GM19438 (cell line): Measurements from ENCODE around the gene FERMT2.

Source experiments
- ATAC-seq: cut with Tn5 transposase; IDR thresholded peaks from one replicate; pipeline ENCODE4 v1.9.1; 2021; ENCODE audit warnings: low read depth; ENCODE audit not compliant: unreplicated experiment

The FERMT2 gene

GRCh38 chr14:52906141-52906601, 44.7 kb downstream of the FERMT2 start:
- ATAC-seq: no peak

DNA sequence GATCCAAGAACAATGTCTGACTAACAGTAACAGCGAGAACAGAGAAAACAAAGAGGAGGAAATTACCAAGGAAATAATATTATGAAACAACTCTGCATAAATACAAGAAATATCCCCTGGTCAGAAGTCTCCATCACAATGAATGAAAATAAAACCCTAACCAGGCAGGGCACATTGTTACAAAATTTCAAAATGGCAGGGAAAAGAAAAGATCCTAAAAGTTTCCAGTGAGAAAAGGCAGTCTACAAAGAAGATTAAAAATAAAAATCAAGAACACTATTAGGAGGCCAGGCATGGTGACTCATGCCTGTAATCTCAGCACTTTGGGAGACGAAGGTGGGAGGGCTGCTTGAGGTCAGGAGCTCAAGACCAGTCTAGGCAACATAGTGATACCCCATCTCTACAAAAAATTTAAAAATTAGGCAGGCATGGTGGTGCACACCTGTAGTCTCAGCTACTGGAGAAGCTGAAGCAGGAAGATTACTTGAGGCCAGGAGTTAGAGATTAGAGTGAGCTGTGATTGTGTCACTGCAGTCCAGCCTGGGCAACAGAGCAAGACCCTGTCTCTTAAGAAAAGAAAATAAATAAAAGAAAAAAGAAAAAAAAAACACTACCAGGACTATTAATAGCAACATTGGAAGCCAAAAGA, 47.8 kb downstream of the FERMT2 start:
- ATAC-seq: no peak

DNA sequence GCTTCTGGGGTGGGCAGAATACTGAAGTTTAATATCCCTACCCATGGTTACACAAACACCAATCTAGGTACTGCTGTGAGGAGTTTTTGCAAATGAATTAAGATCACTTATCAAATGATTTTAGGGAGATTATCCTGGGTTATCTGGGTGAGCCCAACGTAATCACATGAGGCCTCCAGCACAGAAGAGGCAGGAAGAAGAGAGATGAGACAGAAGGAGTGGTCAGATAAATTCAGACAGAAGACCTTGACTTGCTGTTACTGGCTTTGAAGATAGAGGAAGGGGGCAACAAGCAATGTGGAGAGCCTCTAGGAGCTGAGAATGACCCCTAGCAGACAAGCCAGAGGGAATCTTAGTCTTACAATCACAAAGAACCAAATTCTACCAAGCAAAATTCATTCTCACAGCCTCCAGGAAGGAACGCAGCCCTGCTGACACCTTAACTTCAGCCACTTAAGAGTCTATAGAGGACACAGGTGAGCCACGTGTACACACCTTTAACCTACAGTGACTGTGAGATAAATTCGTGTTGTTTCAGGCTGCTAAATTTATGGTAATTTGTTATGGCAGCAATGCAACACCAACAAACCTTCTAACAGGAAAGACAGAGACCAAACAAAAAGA, 49.4 kb downstream of the FERMT2 start:
- ATAC-seq: no peak

- no peak for ATAC-seq
These were observed 50.1 kb downstream of the FERMT2 start for GRCh38 chr14:52900731-52901130.

DNA sequence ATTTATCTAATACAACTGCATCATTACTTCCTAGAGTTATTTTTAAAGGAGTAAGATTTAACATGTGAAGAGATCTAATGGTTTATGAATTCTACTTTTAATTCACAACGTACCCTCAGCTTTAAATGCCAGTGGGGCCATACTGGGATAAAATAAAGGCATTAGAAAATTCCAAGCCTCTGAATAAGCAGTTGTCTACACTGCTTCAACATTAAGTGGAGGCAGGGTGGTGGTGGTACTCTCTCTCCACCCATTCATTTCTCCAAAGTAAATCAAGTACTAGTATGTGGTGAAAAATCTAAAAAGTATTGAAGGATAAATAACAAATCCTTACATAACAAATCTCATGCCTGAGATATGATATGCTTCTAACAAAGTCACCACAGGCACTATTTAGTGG, 52.4 kb downstream of the FERMT2 start:
- ATAC-seq: no peak

DNA sequence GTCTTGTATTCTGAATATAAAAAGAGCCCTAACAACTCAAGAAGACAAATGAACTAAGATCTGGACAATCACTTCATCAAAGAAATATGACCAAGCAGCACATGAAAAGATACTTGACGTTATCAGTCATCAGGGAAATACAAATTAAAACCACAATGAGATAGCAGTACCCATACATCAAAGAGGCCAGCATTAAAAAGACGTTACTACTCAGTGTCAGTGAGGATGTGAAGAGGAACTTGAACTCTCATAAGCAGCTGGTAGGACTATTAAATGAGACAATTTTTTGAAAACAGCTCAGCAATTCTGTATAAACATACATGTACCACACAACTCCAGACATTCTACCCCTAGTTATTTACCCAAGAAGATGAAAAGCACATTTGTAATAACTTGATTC, 55.9 kb downstream of the FERMT2 start:
- ATAC-seq: no peak

DNA sequence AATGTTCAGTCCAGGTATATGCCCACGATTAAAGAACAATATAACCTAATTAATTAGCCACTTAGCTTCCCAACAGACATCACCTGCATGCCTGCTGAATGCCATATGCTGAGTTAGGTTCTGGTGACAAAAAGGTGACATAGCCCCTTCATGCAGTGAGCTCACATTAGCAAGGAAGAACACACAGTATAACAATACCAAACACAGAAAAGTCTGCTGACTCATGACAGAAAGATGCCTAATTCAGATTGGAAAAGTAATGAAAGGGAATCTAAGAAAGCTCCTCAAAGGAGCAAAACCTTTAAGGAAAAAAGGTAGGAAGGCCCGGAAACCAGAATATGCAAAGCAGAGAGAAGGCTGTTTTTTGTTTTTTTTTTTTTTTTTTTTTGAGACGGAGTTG, 59.0 kb downstream of the FERMT2 start:
- ATAC-seq: no peak

- no peak for ATAC-seq
These were observed 61.7 kb downstream of the FERMT2 start for GRCh38 chr14:52888839-52889838.

DNA sequence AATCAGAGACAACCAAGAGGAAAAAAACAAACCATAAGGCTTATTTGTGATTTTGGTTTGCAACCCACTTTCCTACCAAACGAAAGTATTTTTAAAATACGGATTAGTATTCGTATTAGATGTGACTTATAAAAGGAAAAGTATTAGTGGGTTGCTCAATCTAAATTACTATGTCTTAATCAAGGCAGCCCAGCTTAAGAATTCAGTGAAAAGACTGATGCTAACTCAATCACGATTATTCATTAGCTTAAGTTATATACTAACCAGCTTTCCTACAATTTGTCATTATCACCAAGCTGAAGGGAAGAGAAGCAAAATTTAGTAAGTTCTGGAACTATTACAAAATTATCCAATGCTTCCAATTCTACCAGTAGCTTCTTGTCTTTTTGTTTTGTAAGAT, 62.7 kb downstream of the FERMT2 start:
- ATAC-seq: no peak

GRCh38 chr14:52885230-52885629, 65.6 kb downstream of the FERMT2 start:
- no peak for ATAC-seq

- no peak for ATAC-seq
These were observed 67.2 kb downstream of the FERMT2 start for GRCh38 chr14:52883658-52884057.

GRCh38 chr14:52882824-52883223, 68.0 kb downstream of the FERMT2 start:
- ATAC-seq: no peak

GRCh38 chr14:52879958-52880357, 70.9 kb downstream of the FERMT2 start:
- no peak for ATAC-seq

GRCh38 chr14:52878946-52879345, 71.9 kb downstream of the FERMT2 start:
- no peak for ATAC-seq

- ATAC-seq: no peak
These were observed 72.4 kb downstream of the FERMT2 start for GRCh38 chr14:52878469-52878868.

DNA sequence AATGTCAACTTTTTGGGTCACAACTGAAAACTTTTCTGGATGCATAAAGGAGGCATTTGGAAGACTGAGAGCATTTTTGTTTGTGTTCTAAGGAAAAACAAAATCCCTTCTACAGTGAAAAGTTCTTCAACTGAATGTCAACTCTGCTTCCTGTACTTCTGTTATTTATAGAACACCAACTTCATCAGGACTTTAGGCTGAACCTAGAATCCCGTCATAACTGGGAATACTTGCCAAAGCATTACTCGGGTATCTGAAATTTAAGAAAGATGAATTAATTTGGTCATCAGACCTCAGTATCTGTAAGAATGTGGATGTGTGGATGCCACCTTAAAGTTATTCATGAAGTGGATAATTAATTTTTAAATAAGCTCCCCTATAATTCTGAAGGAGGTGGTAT, 73.2 kb downstream of the FERMT2 start:
- ATAC-seq: no peak

DNA sequence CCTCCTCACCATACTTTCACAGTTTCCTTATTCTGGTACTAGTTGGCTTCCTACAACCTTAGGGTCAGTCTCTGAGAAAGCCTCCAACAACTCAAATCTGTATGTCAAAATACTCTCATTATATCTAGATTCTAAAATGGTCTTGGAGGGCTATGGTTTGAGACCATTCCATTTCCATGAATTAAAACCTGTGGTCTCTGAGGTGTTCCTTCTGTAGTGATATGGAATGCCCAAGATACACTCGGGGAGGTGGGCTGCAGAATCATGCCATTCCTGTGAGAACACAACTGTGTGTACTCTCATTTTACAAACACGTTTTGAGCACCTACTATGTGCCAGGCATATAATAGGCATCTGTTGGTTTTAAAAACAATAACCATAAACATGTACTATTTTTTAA, 74.0 kb downstream of the FERMT2 start:
- no peak for ATAC-seq

- ATAC-seq: no peak
These were observed 74.5 kb downstream of the FERMT2 start for GRCh38 chr14:52876311-52876710.

GRCh38 chr14:52875707-52876106, 75.1 kb downstream of the FERMT2 start:
- no peak for ATAC-seq

GRCh38 chr14:52874389-52874788, 76.5 kb downstream of the FERMT2 start:
- ATAC-seq: no peak

GRCh38 chr14:52873694-52874093, 77.2 kb downstream of the FERMT2 start:
- no peak for ATAC-seq
